Hematopoietic multipotent progenitor cell treated with erythropoietin and hydrocortisone succinate and interleukin-3 and kit ligand, for 15 days (in vitro differentiated cells): Measurements from ENCODE around the gene RAC3.

Experiments
- DNase-seq: peaks from one replicate; pipeline ENCODE4 v3.0.0-alpha.2; 2015; ENCODE audit warnings: low spot score

The RAC3 gene

DNA sequence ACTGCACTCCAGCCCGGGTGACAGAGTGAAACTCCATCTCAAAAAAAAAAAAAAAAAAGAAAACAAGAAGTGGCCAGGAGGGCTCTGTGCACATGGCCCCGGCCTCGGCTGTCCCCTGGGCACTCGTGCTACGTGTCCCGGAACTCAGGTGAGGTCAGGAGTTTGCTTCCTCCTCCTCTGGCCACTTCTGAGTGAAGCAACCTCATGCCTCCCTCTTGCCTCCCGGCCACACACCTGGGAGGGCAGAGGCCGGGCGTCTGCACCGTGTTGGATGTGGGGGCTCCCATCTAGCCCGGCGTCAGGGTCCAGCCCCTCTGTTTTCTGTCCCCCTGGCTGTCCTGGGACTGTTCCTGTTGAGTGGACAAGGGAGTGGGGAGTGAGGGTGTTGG is 31.9 kb upstream of the RAC3 start:
- DNase-seq, result no peak

DNA sequence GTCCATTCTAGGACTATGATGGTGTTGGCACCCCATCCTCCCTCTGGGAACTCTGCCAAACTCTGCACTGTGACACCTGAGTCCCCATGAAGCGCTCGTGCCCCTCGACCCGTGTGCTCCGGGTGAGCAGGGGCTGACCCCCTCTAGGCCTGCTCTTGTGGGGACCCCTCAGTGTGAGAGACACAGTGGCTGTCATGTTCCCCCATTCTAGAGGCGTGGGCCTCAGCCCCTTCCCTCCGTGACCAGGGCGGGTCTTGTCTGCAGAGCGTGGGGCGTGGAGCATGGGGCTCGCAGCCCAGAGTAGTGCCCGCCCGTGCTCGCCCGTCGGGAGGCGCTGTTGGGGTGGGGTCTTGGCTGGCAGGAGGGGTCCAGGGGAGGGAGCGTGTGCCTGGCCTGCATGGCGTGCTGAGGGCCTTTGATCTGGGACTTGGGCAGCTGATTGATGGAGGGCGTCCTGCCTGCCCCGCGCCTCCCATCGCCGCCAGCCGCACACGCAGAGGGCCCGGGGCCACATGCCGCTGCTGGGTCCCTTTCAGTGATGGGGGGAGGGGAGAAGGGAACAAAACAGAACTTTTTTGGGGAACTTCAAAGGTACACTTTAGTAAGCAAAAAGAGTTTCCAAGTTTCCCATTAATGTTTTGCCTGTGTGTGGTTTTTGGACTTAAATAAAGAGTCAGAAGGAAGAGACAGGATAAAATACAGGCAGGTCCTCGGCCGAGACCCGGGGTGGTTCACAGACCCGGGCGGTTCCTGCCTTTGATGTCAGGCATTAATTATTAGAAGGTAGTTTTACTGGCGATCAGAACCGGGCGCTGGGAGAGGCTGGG is 31.3 kb upstream of the RAC3 start:
- DNase-seq, result no peak

DNA sequence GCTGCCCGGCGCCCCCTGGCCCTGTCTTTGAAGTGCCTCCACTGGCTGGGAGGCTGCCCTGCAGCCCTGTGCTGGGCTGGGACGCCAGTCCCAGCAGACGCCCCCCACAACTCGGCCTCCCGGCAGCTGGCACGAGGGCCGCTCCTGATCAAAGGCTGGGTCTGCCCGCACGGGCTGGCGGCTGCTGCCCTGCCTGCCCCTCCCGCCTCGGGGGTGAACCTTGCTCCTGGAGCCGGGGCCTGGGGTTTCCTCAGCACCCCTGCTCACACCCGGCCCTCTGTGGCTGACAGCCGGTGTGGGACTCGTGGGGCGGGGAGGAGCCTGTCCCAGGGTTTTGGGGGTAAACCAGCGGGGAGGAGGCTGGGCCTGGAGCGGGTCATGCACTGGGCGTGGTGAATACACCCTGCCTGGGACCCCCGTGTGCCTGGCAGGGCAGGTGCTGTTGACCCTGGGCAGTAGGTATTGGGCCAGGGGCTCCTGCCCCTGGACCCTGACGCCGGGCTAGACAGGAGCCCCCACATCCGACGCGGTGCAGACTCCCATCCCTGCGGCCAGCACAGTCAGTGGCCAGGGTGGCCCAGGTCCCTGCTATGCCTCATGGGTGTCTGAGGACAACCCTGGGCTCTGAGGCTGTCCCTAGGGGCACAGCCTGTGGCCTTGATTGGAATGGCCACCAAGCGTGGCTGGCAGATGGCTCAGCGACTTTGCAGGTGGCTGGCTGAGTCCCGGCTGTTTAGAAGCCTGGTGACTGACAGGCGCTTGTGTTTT is 30.5 kb upstream of the RAC3 start:
- no peak for DNase-seq

GRCh38 chr17:82001571-82002056 is 29.9 kb upstream of the RAC3 start:
- DNase-seq, result no peak

- DNase-seq, result no peak
Observed at GRCh38 chr17:82003411-82004381, 27.8 kb upstream of the RAC3 start.

DNA sequence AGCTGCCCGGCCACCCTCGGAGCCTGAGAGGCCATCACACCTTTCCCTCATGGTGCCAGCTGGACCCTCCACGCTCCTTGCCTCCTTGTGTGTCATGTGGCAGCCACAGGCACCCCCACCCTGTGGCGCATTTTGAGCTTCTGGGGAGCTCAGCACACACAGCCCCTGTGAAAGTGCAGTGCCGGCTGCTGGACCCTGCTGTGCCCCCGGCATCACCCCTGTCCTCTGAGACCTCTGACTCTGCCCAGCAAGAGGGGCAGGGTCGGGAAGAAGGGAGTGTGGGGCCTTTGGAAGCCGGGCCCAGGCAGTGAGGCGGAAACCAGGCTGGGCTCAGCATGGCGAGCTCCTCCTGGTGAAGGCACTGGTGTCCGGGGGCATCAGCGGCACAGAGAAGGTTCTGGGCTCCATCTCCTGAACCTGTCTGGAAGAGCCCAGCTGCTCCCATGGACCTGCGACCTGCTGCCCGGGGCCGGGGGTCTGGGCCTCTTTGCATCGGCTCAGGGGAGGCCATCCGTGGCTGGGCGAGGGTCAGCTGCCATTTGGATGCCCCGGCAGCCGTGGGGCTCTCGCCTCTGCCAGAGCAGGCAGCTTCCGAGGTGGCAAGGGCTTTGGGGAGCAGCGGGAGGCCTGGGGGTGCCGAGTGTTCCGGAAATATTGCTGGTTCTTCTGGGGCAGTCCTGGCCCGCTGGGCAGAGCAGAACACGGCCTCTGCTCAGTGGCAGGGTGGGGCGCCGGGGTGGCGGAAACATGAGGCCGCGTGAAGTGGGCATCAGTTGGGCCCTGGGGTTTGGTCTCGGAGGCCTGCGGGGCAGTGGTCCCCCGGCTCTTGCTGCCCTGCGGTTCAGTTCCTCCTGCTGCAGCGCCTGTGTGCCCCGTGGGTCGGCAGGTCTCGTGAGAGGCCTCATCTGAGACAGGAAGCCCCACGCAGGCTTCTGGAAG is 26.7 kb upstream of the RAC3 start:
- no peak for DNase-seq

DNA sequence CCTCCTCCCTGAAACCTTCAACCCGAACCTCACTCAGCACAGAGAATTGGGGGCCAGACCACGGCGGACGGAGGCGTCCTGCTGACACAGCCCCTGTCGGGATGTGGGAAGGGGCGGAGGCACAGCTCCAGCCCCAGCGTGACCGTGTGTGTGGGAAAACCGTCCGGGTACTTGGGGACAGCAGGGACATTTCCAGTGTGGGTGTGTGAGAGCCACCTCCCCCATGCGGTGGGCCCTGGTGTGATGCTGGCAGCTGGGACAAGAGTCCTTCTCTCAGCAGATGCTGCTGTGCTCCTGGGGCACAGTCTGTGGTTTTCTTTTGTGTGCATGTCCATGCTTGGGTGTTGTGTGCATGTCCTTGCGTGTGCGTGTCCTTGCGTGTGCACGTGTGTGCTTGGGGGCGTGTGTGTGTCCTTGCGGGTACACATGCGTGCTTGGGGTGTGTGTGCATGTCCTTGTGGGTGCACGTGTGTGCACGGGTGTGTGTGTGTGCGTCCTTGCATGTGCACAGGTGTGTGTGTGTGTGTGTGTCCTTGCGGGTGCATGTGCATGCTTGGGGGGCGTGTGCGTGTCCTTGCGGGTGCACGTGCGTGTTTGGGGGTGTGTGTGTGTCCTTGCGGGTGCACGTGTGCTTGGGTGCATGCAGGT is 25.7 kb upstream of the RAC3 start:
- DNase-seq, result no peak

GRCh38 chr17:82006468-82007227 is 24.8 kb upstream of the RAC3 start:
- no peak for DNase-seq

DNA sequence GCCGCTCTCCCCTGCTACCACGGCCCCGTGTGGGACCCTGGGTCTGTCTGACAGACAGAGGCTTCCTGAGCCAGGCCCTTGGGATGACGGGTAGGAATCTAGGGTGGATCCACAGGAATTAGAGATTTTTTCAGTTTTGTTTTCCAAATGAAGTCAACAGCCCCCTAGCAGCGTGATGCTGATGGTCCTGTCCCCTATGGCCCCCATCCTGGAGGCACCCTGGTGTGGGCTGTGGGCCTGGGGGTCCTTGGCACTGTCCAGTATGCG is 24.3 kb upstream of the RAC3 start:
- DNase-seq, result no peak

- DNase-seq, result no peak
Observed at GRCh38 chr17:82007495-82008257, 23.8 kb upstream of the RAC3 start.

GRCh38 chr17:82008258-82008940 is 23.1 kb upstream of the RAC3 start:
- DNase-seq, result no peak

DNA sequence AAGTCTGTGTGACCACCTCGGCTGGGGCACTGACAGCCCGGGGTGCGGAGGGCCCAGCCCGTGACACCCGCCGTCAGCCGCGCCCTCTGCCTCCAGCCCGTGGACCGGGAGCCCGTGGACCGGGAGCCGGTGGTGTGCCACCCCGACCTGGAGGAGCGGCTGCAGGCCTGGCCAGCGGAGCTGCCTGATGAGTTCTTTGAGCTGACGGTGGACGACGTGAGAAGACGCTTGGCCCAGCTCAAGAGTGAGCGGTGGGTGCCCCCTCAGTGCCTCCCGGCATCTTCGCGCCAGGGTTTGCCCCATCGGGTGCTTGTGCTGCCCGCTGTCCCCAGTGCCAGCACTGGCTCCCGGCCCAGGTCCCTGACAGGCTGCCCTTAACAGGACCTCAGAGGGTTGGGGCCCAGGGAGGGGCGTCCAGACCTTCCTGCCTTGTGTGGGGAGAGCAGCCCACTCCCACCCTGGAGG is 22.5 kb upstream of the RAC3 start:
- DNase-seq, result no peak

DNA sequence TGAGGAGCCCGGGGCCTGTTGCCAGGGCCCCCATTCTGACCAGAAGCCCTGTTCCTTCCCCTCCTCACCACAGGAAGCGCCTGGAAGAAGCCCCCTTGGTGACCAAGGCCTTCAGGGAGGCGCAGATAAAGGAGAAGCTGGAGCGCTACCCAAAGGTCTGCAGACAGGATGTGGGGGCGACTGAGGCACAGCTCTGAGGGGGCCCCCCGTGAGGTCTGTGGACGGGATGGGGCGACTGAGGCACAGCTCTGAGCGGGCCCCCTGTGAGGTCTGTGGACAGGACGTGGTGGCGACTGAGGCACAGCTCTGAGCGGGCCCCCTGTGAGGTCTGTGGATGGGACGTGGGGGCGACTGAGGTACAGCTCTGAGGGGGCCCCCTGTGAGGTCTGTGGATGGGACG is 22.1 kb upstream of the RAC3 start:
- DNase-seq, result no peak

GRCh38 chr17:82010575-82011525 is 20.6 kb upstream of the RAC3 start:
- no peak for DNase-seq

GRCh38 chr17:82011617-82012187 is 19.8 kb upstream of the RAC3 start:
- no peak for DNase-seq

- no peak for DNase-seq
Observed at GRCh38 chr17:82012261-82012639, 19.2 kb upstream of the RAC3 start.
